ENCODE measurements around the gene ZNF331.

ZNF331 gene

DNA sequence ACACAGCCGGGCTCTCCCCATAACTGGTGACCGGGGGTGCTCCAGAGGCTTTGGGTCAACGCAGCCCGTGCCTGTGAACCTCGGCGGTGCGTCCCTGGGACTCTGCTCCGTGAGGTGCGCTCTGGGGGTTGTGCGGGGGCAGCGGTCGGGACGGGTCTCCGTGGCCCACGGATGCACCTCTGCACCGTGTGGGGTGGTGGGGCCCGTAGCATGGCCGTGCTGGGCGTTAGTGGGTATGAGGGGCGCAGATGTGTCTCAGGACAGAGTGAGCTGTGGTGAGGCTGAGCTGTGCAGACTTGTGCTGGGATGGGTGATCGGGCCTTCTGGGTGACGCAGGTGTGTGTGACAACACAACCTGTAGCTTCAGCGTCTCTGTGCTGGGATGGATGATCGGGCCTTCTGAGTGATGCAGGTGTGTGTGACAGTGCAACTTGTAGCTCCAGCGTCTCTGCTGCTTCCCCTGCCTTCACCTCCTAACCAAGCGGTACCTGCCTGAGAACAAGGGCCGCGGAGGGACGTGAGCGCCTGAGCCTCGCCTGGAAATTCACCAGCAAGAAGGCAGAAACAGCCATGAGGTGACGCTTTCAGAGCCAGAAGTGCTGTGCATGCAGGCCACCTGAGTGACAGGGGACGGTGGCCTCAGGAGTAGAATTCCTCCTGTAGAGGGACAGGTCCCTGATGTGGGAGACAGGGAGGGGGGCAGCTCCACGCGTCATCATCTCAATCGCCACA is 599 bp downstream of the ZNF331 start:
- TF ChIP-seq POLR2A (IDR thresholded peaks at IDR 0.05; ENCODE audit: low read depth, low read length) (no peak), POU2F2 (IDR thresholded peaks at IDR 0.05; ENCODE audit: low read depth, low read length) (no peak), POLR2AphosphoS5 (IDR thresholded peaks at IDR 0.05; ENCODE audit: low read depth, low read length) (no peak), TAF1 (IDR thresholded peaks at IDR 0.05; ENCODE audit: low read depth, low read length) (no peak), SPI1 (IDR thresholded peaks at IDR 0.05; ENCODE audit: low read depth, low read length) (no peak), PAX5 (IDR thresholded peaks at IDR 0.05; ENCODE audit: insufficient read depth, low read length, severe bottlenecking) (no peak)
- FAIRE-seq = no peak
- DNase-seq (ENCODE audit: insufficient read length, low spot score) = no peak

DNA sequence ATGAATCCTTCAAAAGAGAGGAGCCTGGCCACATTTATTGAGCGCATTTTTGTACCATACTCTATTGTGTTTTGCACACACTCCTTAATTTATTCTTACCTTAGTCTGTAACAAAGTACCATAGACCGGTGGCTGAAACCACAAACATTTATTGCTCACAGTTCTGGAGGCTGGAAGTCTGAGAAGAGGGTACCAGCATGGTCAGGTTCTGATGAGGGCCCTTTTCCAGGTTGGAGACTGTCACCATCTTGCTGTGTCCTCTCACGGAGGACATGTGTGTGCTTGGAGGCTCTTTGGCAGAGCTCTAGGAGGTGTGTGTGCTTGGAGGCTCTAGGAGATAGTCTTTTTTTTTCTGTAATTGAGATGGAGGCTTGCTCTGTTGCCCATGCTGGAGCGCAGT is 2.1 kb downstream of the ZNF331 start:
- DNase-seq (ENCODE audit: insufficient read length, low spot score) (no peak), FAIRE-seq (no peak)
- TF ChIP-seq SPI1 (IDR thresholded peaks at IDR 0.05; ENCODE audit: low read depth, low read length) = no peak
- TF ChIP-seq POLR2AphosphoS5 (IDR thresholded peaks at IDR 0.05; ENCODE audit: low read depth, low read length) = no peak

DNA sequence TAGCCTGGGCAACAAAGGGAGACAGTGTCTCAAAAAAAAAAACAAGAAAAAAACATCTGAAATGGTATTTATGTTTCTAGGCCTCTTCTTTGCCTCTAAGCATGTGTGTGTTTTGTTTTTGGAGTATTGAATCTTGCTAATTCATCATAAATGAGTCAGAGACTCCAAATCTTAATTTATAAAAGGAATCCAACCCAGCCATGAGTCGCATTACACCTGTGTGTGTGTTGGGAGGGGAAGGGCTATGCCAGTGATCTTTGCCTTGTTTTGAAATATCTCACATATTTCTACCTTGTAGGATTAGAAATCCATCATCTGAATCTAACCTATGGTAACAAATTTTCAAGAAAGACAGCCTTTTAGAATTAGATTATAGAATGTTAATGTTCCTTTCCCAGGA is 4.0 kb downstream of the ZNF331 start:
- no peak for TF ChIP-seq POU2F2 (IDR thresholded peaks at IDR 0.05; ENCODE audit: low read depth, low read length)
- no peak for TF ChIP-seq PAX5 (IDR thresholded peaks at IDR 0.05; ENCODE audit: insufficient read depth, low read length, severe bottlenecking)
- TF ChIP-seq TAF1 (IDR thresholded peaks at IDR 0.05; ENCODE audit: low read depth, low read length) = no peak
- TF ChIP-seq SPI1 (IDR thresholded peaks at IDR 0.05; ENCODE audit: low read depth, low read length) = no peak
- no peak for TF ChIP-seq POLR2AphosphoS5 (IDR thresholded peaks at IDR 0.05; ENCODE audit: low read depth, low read length)
- no peak for TF ChIP-seq POLR2A (IDR thresholded peaks at IDR 0.05; ENCODE audit: low read depth, low read length)
- no peak for DNase-seq (ENCODE audit: insufficient read length, low spot score)
- no peak for FAIRE-seq

DNA sequence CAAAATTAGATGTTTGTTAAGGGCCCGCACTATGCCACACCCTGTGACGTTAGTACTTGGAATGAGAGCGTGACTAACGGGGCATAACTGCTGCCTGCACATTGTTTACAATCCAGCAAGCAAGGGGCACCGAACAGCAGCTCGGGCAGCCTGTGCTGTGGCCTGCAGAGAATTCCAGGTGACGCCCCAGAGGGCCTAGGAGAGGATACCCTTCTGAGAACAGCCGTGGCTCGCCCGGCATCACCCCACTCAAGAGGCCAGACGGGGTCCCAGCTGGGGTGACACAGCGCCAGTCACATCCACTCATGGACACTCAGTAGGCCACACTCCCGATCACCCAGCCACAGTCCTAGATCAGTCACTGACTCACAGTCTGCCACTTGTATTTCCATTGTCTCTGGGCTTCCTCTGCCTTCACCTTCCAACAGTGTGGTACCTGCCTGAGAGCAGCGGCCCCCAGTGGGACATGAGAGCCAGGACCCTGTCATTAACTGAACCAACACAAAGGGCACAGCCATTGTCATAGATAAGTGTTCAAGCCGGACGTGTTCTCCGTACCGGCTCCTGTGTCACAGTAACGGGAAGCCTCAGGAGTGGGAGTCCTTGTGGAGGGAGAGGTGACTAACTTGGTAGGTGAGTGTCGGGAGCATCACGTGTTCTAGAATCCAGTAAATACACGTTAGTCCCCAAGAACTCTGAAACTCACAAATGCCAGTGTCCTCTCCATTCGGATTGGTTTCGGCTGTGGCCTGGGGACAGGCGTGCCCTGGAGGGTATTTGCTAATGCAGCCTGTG is 7.5 kb downstream of the ZNF331 start:
- TF ChIP-seq PAX5 (IDR thresholded peaks at IDR 0.05; ENCODE audit: insufficient read depth, low read length, severe bottlenecking) = no peak
- FAIRE-seq = no peak
- no peak for DNase-seq (ENCODE audit: insufficient read length, low spot score)

DNA sequence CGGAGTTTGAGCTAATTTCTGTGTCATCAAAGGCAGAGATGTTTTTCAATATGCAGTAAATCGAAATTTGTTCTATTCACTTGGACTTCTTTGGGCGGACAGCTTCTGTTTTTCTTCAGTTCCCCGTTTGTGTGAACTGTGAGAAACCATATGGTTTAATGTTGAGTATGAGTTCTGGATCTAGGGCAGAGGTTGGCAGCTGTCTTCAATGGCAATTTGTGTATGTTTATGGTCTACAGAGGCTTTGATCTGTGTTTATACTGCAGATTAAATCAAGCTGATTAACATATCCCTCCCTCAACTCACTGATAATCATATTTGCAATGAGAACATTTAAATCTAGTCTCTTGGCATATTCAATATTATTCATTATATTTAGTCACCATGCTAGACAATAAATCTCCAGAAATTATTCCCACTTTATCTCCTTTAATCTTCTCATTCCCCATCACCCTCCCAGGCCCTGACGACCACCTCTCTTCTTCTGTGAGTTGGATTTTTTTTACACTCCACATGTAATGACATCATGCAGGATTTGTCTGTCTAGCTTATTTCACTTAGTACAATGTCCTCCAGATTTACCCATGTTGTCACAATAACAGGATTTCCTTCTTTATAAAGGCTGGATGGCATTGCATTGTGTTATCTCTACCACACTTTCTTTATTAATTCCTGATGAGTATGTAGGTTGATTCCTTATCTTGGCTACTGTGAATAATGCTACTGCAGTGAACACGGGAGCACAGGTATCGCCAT is 9.0 kb downstream of the ZNF331 start:
- FAIRE-seq = no peak
- DNase-seq (ENCODE audit: insufficient read length, low spot score) = no peak
- TF ChIP-seq POU2F2 (IDR thresholded peaks at IDR 0.05; ENCODE audit: low read depth, low read length) = no peak
- no peak for TF ChIP-seq PAX5 (IDR thresholded peaks at IDR 0.05; ENCODE audit: insufficient read depth, low read length, severe bottlenecking)
- TF ChIP-seq TAF1 (IDR thresholded peaks at IDR 0.05; ENCODE audit: low read depth, low read length) = no peak
- no peak for TF ChIP-seq SPI1 (IDR thresholded peaks at IDR 0.05; ENCODE audit: low read depth, low read length)
- no peak for TF ChIP-seq POLR2A (IDR thresholded peaks at IDR 0.05; ENCODE audit: low read depth, low read length)
- no peak for TF ChIP-seq POLR2AphosphoS5 (IDR thresholded peaks at IDR 0.05; ENCODE audit: low read depth, low read length)

DNA sequence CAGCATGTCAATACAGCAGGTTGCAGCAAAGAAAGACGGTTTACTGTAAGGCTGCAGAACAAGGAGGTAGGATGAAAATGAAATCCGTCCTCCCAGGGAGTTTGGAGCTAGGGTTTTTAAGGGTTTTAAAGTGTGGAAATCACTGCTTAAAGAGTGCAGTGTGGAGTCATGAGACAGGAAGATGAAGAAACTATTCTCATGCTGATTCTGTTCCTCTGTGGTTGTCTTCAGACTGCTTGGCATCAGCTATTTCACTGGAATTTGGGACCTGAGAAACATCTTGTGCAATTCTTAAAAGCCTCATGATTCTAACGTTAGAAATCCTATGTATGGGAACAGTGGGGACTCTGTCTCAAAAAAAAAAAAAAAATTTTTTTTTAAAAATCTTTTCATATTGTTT is 11.4 kb downstream of the ZNF331 start:
- TF ChIP-seq POLR2AphosphoS5 (IDR thresholded peaks at IDR 0.05; ENCODE audit: low read depth, low read length) = no peak
- no peak for TF ChIP-seq POLR2A (IDR thresholded peaks at IDR 0.05; ENCODE audit: low read depth, low read length)
- TF ChIP-seq POU2F2 (IDR thresholded peaks at IDR 0.05; ENCODE audit: low read depth, low read length) = no peak
- TF ChIP-seq TAF1 (IDR thresholded peaks at IDR 0.05; ENCODE audit: low read depth, low read length) = no peak
- TF ChIP-seq SPI1 (IDR thresholded peaks at IDR 0.05; ENCODE audit: low read depth, low read length) = no peak
- TF ChIP-seq PAX5 (IDR thresholded peaks at IDR 0.05; ENCODE audit: insufficient read depth, low read length, severe bottlenecking) = no peak
- no peak for DNase-seq (ENCODE audit: insufficient read length, low spot score)
- no peak for FAIRE-seq

DNA sequence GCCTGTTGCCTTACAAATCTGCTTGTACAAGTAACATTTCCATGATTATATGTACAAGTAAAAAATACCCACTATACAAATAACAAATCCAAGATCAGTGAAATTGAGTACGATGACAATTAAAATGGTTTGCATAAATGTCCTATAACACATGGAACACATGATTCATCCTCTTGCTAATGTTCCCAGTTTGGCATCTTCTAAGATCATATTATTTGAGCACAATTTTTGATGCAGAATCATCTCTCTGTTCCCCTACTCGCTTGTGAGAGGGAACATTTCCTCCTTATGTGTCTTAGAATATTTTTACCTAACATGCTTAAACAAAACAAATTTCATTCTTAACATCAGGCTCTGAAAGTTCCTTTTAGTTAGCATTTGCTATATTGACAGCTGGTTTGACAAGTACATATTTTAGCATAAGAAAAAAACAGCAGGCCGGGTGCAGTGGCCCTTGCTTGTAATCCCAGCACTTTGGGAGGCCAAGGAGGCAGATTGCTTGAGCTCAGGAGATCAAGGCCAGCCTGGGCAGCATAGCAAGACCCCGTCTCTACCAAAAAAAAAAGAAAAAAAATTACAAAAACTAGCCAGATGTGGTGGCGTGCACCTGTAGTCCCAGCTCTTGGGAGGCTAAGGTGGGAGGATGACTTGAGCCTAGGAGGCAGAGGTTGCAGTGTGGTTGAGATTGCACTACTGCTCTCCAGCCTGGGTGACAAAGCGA is 14.2 kb downstream of the ZNF331 start:
- FAIRE-seq (no peak), DNase-seq (ENCODE audit: insufficient read length, low spot score) (no peak)
- no peak for TF ChIP-seq SPI1 (IDR thresholded peaks at IDR 0.05; ENCODE audit: low read depth, low read length)
- no peak for TF ChIP-seq POLR2AphosphoS5 (IDR thresholded peaks at IDR 0.05; ENCODE audit: low read depth, low read length)
- no peak for TF ChIP-seq PAX5 (IDR thresholded peaks at IDR 0.05; ENCODE audit: insufficient read depth, low read length, severe bottlenecking)
- TF ChIP-seq POLR2A (IDR thresholded peaks at IDR 0.05; ENCODE audit: low read depth, low read length) = no peak
- TF ChIP-seq POU2F2 (IDR thresholded peaks at IDR 0.05; ENCODE audit: low read depth, low read length) = no peak

DNA sequence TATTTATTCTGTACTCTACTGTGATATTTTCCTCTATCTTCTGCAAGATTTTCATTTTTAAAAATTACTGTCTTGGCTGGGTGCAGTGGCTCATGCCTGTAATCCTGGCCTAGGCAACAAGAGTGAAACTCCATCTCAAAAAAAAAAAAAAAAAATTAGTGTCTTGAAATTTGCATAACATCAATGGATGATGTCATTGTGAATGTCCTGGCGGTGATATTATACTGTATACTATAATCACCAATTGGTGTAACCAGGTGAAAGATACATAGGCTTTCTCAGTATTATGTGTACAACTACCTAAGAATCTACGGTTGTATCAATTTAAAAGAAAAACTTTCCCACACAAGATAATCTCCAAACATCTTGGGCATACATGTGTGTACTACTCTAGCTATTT is 15.2 kb downstream of the ZNF331 start:
- no peak for DNase-seq (ENCODE audit: insufficient read length, low spot score)
- no peak for FAIRE-seq
- TF ChIP-seq POLR2AphosphoS5 (IDR thresholded peaks at IDR 0.05; ENCODE audit: low read depth, low read length) (no peak), SPI1 (IDR thresholded peaks at IDR 0.05; ENCODE audit: low read depth, low read length) (no peak), POU2F2 (IDR thresholded peaks at IDR 0.05; ENCODE audit: low read depth, low read length) (no peak), POLR2A (IDR thresholded peaks at IDR 0.05; ENCODE audit: low read depth, low read length) (no peak), PAX5 (IDR thresholded peaks at IDR 0.05; ENCODE audit: insufficient read depth, low read length, severe bottlenecking) (no peak), TAF1 (IDR thresholded peaks at IDR 0.05; ENCODE audit: low read depth, low read length) (no peak)
